Fibroblast of villous mesenchyme (primary cell): ENCODE results near the gene ESR1. TPM values are rescaled to one million over a fixed set of nuclear protein-coding genes. Genes with fewer than 3 reads are reported as not detected.

Experiments used
- DNase-seq: peaks from one replicate; pipeline ENCODE4 v3.0.0-alpha.2; 2010; ENCODE audit warnings: low read depth
- H3K4me3 ChIP-seq: 2 replicates; pipeline ENCODE4 v1.5.1; 2011; ENCODE audit warnings: low read depth, mild to moderate bottlenecking, low read length
- CTCF ChIP-seq: IDR thresholded peaks from 2 replicates; pipeline ENCODE4 v1.5.1; 2012; ENCODE audit warnings: low read depth, mild to moderate bottlenecking, low read length; ENCODE audit not compliant: insufficient read depth
- total RNA-seq: library from RNA; depleted of rRNA; stranded (reverse); fragments of >200 nt; gene quantifications from 2 replicates; pipeline ENCODE4 v1.2.3, GENCODE V29; 2012

The ESR1 gene
- total RNA-seq: 1.9 and 2.6 TPM in 2 replicates

GRCh38 chr6:151807513-151808370, at the start of gene ESR1:
Gene ESR1, plus strand, starts transcription at chr6:151807682. Its CDS starts 231 bp downstream, at chr6:151807913.
- DNase-seq: no peak
- TF ChIP-seq CTCF: no peak

GRCh38 chr6:151760486-151760885, 47.0 kb upstream of the ESR1 start:
- DNase-seq: no peak
- TF ChIP-seq CTCF: no peak
- no peak overlapping the region for H3K4me3 ChIP-seq

More at GRCh38 chr6:151807513-151808370, at the start of gene ESR1:
- peak within 1 kb of the TSS; percentile 21 for H3K4me3 ChIP-seq

GRCh38 chr6:151761851-151762250, 45.6 kb upstream of the ESR1 start:
- TF ChIP-seq CTCF: no peak
- DNase-seq: no peak
- no peak overlapping the region for H3K4me3 ChIP-seq

GRCh38 chr6:151762817-151763216, 44.7 kb upstream of the ESR1 start:
- no peak overlapping the region for H3K4me3 ChIP-seq
- no peak for DNase-seq
- no peak for TF ChIP-seq CTCF

- peak; percentile 58 for TF ChIP-seq CTCF
- H3K4me3 ChIP-seq: peak overlapping the region; percentile 34
- DNase-seq: peak; percentile 66
These were observed 44.2 kb upstream of the ESR1 start for GRCh38 chr6:151763303-151763702.

GRCh38 chr6:151763938-151764680, 43.4 kb upstream of the ESR1 start:
- peak overlapping the region; percentile 34 for H3K4me3 ChIP-seq
- peak; percentile 85 for DNase-seq
- TF ChIP-seq CTCF: peak; percentile 71
